Measurements from ENCODE around the gene DMAC2L. TPM values are rescaled to one million over a fixed set of nuclear protein-coding genes. Genes with fewer than 3 reads are reported as not detected.

The DMAC2L gene
- total RNA-seq, 1 donor from 2014 or later: 13.3 TPM

GRCh38 chr14:50321009-50321660, 9.0 kb downstream of the DMAC2L start:
- peak; percentile 88 for DNase-seq (ENCODE audit: low read depth)

GRCh38 chr14:50331596-50331995, 19.5 kb downstream of the DMAC2L start:
- no peak for DNase-seq (ENCODE audit: low read depth)

GRCh38 chr14:50333014-50333509, 20.9 kb downstream of the DMAC2L start:
- DNase-seq (ENCODE audit: low read depth): no peak

- no peak for DNase-seq (ENCODE audit: low read depth)
Observed at GRCh38 chr14:50334211-50334610, 22.1 kb downstream of the DMAC2L start.

- DNase-seq (ENCODE audit: low read depth): peak; percentile 44
Observed at GRCh38 chr14:50335389-50335788, 23.3 kb downstream of the DMAC2L start.

- DNase-seq (ENCODE audit: low read depth): peak; percentile 58
Observed at GRCh38 chr14:50335989-50336824, 24.1 kb downstream of the DMAC2L start.

- DNase-seq (ENCODE audit: low read depth): no peak
Observed at GRCh38 chr14:50338587-50338986, 26.5 kb downstream of the DMAC2L start.

GRCh38 chr14:50339178-50339804, 27.2 kb downstream of the DMAC2L start:
- DNase-seq (ENCODE audit: low read depth): no peak

- DNase-seq (ENCODE audit: low read depth): no peak
Observed at GRCh38 chr14:50340045-50340444, 27.9 kb downstream of the DMAC2L start.

- no peak for DNase-seq (ENCODE audit: low read depth)
Observed at GRCh38 chr14:50340963-50341362, 28.8 kb downstream of the DMAC2L start.

- peak; percentile 91 for DNase-seq (ENCODE audit: low read depth)
Observed at GRCh38 chr14:50342221-50343078, 30.3 kb downstream of the DMAC2L start.

GRCh38 chr14:50343434-50343833, 31.3 kb downstream of the DMAC2L start:
- DNase-seq (ENCODE audit: low read depth): peak; percentile 38

- no peak for DNase-seq (ENCODE audit: low read depth)
Observed at GRCh38 chr14:50344116-50344775, 32.1 kb downstream of the DMAC2L start.

GRCh38 chr14:50344876-50345563, 32.9 kb downstream of the DMAC2L start:
- DNase-seq (ENCODE audit: low read depth): no peak

- no peak for DNase-seq (ENCODE audit: low read depth)
Observed at GRCh38 chr14:50345846-50346422, 33.8 kb downstream of the DMAC2L start.

- DNase-seq (ENCODE audit: low read depth): peak; percentile 45
Observed at GRCh38 chr14:50347521-50347920, 35.4 kb downstream of the DMAC2L start.

GRCh38 chr14:50348933-50349332, 36.8 kb downstream of the DMAC2L start:
- DNase-seq (ENCODE audit: low read depth): no peak

GRCh38 chr14:50350975-50351374, 38.9 kb downstream of the DMAC2L start:
- DNase-seq (ENCODE audit: low read depth): peak; percentile 45

- no peak for DNase-seq (ENCODE audit: low read depth)
Observed at GRCh38 chr14:50352584-50352983, 40.5 kb downstream of the DMAC2L start.
